Tibial artery (tissue), 4 donors: ENCODE measurements around the gene C14orf132.

ENCODE experiments used
- DNase-seq, 2 donors: peaks; one replicate each; pipeline ENCODE4 v3.0.0-alpha.2; 2019
- H3K27ac ChIP-seq, 2 donors: fragments of 200-600 bp; sonication (generic) in 1 of 2; 1 replicate in 1 of 2; 2 replicates in 1 of 2; pipeline ENCODE4 v1.5.1; 2018 to 2019; ENCODE audit warnings: mild to moderate bottlenecking in 1 of 2
- H3K27me3 ChIP-seq, 2 donors: fragments of 200-600 bp; sonication (generic) in 1 of 2; one replicate each; pipeline versions ENCODE4 v1.5.1 to v1.6.0; 2016 to 2019
- H3K36me3 ChIP-seq, 3 donors: fragments of 200-600 bp; sonication (generic) in 2 of 3; one replicate each; pipeline ENCODE4 v1.5.1; 2016 to 2019; ENCODE audit warnings: mild to moderate bottlenecking in 2 of 3
- H3K4me1 ChIP-seq, 4 donors: fragments of 200-600 bp; sonication (generic) in 2 of 4; 1 replicate in 3 of 4; 2 replicates in 1 of 4; pipeline ENCODE4 v1.5.1; 2016 to 2019
- H3K4me3 ChIP-seq, 2 donors: fragments of 200-600 bp; sonication (generic) in 1 of 2; 1 replicate in 1 of 2; 2 replicates in 1 of 2; pipeline ENCODE4 v1.5.1; 2018 to 2019; ENCODE audit warnings: mild to moderate bottlenecking in 2 of 2
- H3K9me3 ChIP-seq, 3 donors: fragments of 200-600 bp; sonication (generic) in 1 of 3; one replicate each; pipeline ENCODE4 v1.5.1; 2016 to 2019
- CTCF ChIP-seq, 2 experiments: fragments of 200-600 bp in 1 of 2; fragments of 450-650 bp in 1 of 2; IDR thresholded peaks; one replicate each; pipeline ENCODE4 v1.5.1; 2017 to 2019; ENCODE audit warnings: antibody characterized with exemption in 2 of 2, mild to moderate bottlenecking in 1 of 2, moderate library complexity in 1 of 2
- intact Hi-C: fragments of 100-400 bp; cut with DNase I; formaldehyde crosslinking; loops from one replicate; pipeline ENCODE4 v1.15.0; 2023; ENCODE audit warnings: low total_unique reads

Gene C14orf132

GRCh38 chr14:96035456-96035855 is 3.7 kb upstream of the C14orf132 start:
- no peak for DNase-seq
- intact Hi-C loops, result no loop called here
- no peak overlapping the region for H3K27ac ChIP-seq

DNA sequence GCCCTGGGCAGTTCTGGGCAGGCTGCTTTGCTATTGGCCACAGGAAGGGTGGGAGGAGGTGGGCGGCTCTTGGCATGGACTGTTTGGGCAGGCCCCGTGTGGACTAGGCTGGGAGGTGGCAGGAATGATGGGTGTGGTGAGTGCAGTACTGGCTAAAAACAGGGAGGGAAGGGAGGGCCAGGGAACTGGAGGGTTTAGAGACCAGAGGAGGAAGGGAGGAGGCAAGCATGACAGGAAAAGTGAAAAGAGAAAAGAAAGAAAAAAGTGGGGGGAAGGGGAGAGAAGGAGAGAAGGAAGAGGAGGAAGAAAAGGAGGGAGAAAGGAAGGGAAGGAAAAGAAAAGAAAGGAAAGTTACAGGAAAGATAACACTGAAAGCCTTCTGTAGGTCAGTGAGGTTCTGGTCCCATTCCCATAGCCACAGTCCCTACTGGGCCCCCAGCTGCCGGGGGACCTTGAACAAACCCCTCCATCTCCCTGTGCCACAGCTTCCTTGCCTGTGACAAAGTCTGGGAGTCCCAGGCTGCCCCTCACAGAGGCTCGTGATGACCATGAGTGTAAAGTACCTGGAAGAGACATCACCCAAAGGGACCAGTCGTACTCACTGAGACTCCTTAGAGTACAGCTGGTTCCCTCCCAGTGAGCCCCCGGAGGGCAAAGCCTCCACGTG is 1.1 kb upstream of the C14orf132 start:
- no peaks in the 10 kb centered on the region for H3K36me3 ChIP-seq
- no peak overlapping the region for H3K4me3 ChIP-seq

More at GRCh38 chr14:96035456-96035855, 3.7 kb upstream of the C14orf132 start:
- no peaks in the 10 kb centered on the region for H3K27me3 ChIP-seq
- no peak overlapping the region for H3K4me3 ChIP-seq
- no peak for TF ChIP-seq CTCF (IDR thresholded peaks at IDR 0.05)
- H3K4me1 ChIP-seq, result peaks cover 4 to 26% (median 16%) of the 10 kb centered on the region in 4 donors
- no peaks in the 10 kb centered on the region for H3K36me3 ChIP-seq
- H3K9me3 ChIP-seq, result no peaks in the 10 kb centered on the region

DNA sequence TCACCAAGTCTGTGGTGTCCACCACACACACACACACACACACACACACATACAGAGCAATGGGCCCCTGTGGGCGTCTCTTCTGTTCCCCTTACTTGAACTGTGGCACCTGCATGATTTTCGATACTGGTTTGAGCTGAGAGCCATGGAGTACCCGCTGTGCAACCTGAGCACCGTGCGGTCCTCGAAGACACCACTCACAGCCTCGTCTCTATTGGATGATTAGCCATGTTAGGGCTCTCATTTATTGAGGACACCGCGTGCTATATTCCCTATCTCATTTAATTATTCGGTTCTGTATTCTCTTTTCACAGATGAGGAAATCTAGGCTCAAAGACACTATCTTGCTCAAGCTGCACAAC is 623 bp upstream of the C14orf132 start:
- Histone ChIP-seq H3K36me3 (no peaks in the 10 kb centered on the region), H3K27me3 (no peaks in the 10 kb centered on the region), H3K4me3 (peak overlapping the region; percentile 71 to 83), H3K4me1 (peaks cover 5 to 41% (median 32%) of the 10 kb centered on the region in 4 donors), H3K9me3 (no peaks in the 10 kb centered on the region), H3K27ac (peak overlapping the region; percentile 92 to 94)
- intact Hi-C loops, result no loop called here
- TF ChIP-seq CTCF (IDR thresholded peaks at IDR 0.05), result no peak
- no peak for DNase-seq

More for the DNA sequence above, 1.1 kb upstream of the C14orf132 start:
- DNase-seq, result peak; percentile 70 to 90
- intact Hi-C loops, result no loop called here
- Histone ChIP-seq H3K27ac (peak overlapping the region; percentile 92 to 94), H3K27me3 (no peaks in the 10 kb centered on the region), H3K9me3 (no peaks in the 10 kb centered on the region), H3K4me1 (peaks cover 5 to 41% (median 32%) of the 10 kb centered on the region in 4 donors)
- peak in 1 of 2 experiments; percentile 14 for TF ChIP-seq CTCF (IDR thresholded peaks at IDR 0.05)

GRCh38 chr14:96039633-96040311 is 610 bp downstream of the C14orf132 start:
- no peak for TF ChIP-seq CTCF (IDR thresholded peaks at IDR 0.05)
- intact Hi-C loops, result loop anchor here (5.0 kb wide), 1 partner anchor 463 kb away; the partner anchor contains the start of gene PAPOLA
- Histone ChIP-seq H3K27me3 (no peaks in the 10 kb centered on the region), H3K4me1 (peaks cover 5 to 41% (median 32%) of the 10 kb centered on the region in 4 donors), H3K36me3 (no peaks in the 10 kb centered on the region), H3K9me3 (no peaks in the 10 kb centered on the region), H3K4me3 (peak overlapping the region; percentile 71 to 83), H3K27ac (peak overlapping the region; percentile 92 to 94)
- peak in 1 of 2 donors; percentile 30 for DNase-seq

DNA sequence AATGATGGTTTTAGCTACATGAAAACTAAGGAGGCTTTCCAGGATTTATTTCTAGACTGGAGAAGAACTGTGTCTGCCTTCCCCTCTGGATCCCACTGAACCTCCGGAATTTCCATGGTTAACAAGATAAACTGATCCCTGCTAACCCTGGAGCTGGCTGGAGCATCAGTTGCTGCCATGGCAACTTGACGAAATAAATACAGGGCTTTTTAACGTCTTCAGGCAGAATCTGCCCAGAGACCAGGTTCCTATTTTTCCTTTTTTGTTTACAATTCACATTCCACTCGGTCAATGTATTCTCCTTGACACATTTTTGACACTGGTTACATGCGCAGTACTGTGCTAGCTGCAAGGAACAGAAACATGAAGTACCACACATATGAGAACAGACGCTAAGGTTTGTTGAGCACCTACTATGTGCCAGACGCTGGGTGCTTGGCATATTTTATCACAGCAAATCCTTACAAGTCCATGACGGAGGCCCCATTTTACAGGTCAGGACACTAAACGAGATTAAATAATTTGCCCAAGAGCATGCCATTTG is 1.7 kb downstream of the C14orf132 start:
- TF ChIP-seq CTCF (IDR thresholded peaks at IDR 0.05), result no peak
- H3K4me3 ChIP-seq, result peak overlapping the region; percentile 71 to 83
- intact Hi-C loops, result loop anchor here (5.0 kb wide), 1 partner anchor 461 kb away; the partner anchor contains the start of gene PAPOLA
- H3K36me3 ChIP-seq, result no peaks in the 10 kb centered on the region
- no peaks in the 10 kb centered on the region for H3K9me3 ChIP-seq
- H3K27ac ChIP-seq, result peak overlapping the region; percentile 92 to 94
- H3K27me3 ChIP-seq, result no peaks in the 10 kb centered on the region
- no peak for DNase-seq
- H3K4me1 ChIP-seq, result peaks cover 5 to 41% (median 32%) of the 10 kb centered on the region in 4 donors
